Panc1 (cell line): ENCODE measurements around the gene FNIP1.

ENCODE experiments used
- POLR2AphosphoS5 ChIP-seq: IDR thresholded peaks from 2 replicates; pipeline ENCODE4 v1.6.1; 2012; ENCODE audit warnings: mild to moderate bottlenecking, low read depth, low read length, moderate library complexity
- SIN3A ChIP-seq: IDR thresholded peaks from 2 replicates; pipeline ENCODE4 v1.6.1; 2012; ENCODE audit warnings: low read depth, mild to moderate bottlenecking, low read length, moderate library complexity, borderline replicate concordance; ENCODE audit not compliant: insufficient read depth
- TCF7L2 ChIP-seq: IDR thresholded peaks from 2 replicates; pipeline ENCODE4 v1.6.1; 2011; ENCODE audit warnings: mild to moderate bottlenecking, low read depth, low read length, inconsistent platforms
- TF ChIP-seq, protein P1 (sequence below): fragments of 450-650 bp; IDR thresholded peaks from 2 replicates; pipeline ENCODE4 v1.5.1; 2017; ENCODE audit warnings: mild to moderate bottlenecking

DNA sequence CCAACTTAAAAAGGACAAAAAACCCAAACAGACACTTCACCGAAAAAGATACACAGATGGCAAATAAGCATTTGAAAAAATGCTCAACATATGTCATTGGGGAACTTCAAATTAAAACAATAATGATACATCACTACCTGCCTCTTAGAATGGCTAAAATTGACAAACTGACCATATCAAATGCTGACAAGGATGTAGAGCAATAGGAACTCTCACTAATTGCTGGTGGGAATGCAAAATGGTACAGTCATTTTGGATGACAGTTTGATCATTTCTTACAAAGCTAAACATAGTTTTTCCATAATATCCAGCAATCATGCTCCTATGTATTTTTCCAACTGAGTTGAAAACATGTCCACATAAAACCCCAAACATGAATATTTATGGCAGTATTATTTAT lies 102.9 kb downstream of the FNIP1 start:
- TF ChIP-seq, protein P1, sequence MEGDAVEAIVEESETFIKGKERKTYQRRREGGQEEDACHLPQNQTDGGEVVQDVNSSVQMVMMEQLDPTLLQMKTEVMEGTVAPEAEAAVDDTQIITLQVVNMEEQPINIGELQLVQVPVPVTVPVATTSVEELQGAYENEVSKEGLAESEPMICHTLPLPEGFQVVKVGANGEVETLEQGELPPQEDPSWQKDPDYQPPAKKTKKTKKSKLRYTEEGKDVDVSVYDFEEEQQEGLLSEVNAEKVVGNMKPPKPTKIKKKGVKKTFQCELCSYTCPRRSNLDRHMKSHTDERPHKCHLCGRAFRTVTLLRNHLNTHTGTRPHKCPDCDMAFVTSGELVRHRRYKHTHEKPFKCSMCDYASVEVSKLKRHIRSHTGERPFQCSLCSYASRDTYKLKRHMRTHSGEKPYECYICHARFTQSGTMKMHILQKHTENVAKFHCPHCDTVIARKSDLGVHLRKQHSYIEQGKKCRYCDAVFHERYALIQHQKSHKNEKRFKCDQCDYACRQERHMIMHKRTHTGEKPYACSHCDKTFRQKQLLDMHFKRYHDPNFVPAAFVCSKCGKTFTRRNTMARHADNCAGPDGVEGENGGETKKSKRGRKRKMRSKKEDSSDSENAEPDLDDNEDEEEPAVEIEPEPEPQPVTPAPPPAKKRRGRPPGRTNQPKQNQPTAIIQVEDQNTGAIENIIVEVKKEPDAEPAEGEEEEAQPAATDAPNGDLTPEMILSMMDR, result no peak
- TF ChIP-seq POLR2AphosphoS5, result no peak
- no peak for TF ChIP-seq SIN3A
- no peak for TF ChIP-seq TCF7L2
